H9 (cell line): Measurements from ENCODE around the gene KLRD1. TPM values are rescaled to one million over a fixed set of nuclear protein-coding genes. Genes with fewer than 3 reads are reported as not detected.

Experiments
- DNase-seq: peaks from one replicate; pipeline ENCODE4 v3.0.0-alpha.2; 2017
- H2AFZ ChIP-seq: one replicate; pipeline ENCODE4 v1.6.1; 2013; ENCODE audit warnings: mild to moderate bottlenecking, low read length, control low read depth, moderate library complexity
- H2AK5ac ChIP-seq: 2 replicates; pipeline ENCODE4 v1.6.1; 2013; ENCODE audit warnings: low read length, control low read depth, mixed read lengths; ENCODE audit not compliant: insufficient read length
- H2BK120ac ChIP-seq: one replicate; pipeline ENCODE4 v1.6.1; 2013; ENCODE audit warnings: low read depth, mild to moderate bottlenecking, low read length, control low read depth, inconsistent platforms; ENCODE audit not compliant: poor library complexity, severe bottlenecking
- H2BK12ac ChIP-seq: 2 replicates; pipeline ENCODE4 v1.6.1; 2013; ENCODE audit warnings: low read length, control low read depth, mixed read lengths, low read depth; ENCODE audit not compliant: insufficient read length
- H2BK15ac ChIP-seq: 2 replicates; pipeline ENCODE4 v1.6.1; 2013; ENCODE audit warnings: low read depth, low read length, control low read depth
- H2BK20ac ChIP-seq: one replicate; pipeline ENCODE4 v1.6.1; 2013; ENCODE audit warnings: low read depth, mild to moderate bottlenecking, low read length, control low read depth, inconsistent platforms; ENCODE audit not compliant: poor library complexity, severe bottlenecking
- H2BK5ac ChIP-seq: 2 replicates; pipeline ENCODE4 v1.6.1; 2013; ENCODE audit warnings: low read length, control low read depth, mixed read lengths; ENCODE audit not compliant: insufficient read length
- H3K14ac ChIP-seq: 2 replicates; pipeline ENCODE4 v1.6.1; 2013; ENCODE audit warnings: low read length, control low read depth; ENCODE audit not compliant: insufficient read depth
- H3K18ac ChIP-seq: 2 replicates; pipeline ENCODE4 v1.6.1; 2013; ENCODE audit warnings: low read depth, mild to moderate bottlenecking, mixed read lengths, low read length, control low read depth; ENCODE audit not compliant: insufficient read length
- H3K23ac ChIP-seq: 2 replicates; pipeline ENCODE4 v1.6.1; 2013; ENCODE audit warnings: low read length, control low read depth, mixed read lengths, low read depth; ENCODE audit not compliant: insufficient read length
- H3K23me2 ChIP-seq: 2 replicates; pipeline ENCODE4 v1.6.1; 2013; ENCODE audit warnings: low read depth, mild to moderate bottlenecking, mixed read lengths, low read length, control low read depth; ENCODE audit not compliant: insufficient read length, poor library complexity, severe bottlenecking
- H3K27ac ChIP-seq: 2 replicates; pipeline ENCODE4 v1.5.1; 2013; ENCODE audit warnings: low read length, control low read depth, mixed read lengths, low read depth; ENCODE audit not compliant: insufficient read length
- H3K27me3 ChIP-seq: 2 replicates; pipeline ENCODE4 v1.6.1; 2013; ENCODE audit warnings: low read length, control low read depth, inconsistent platforms; ENCODE audit not compliant: insufficient read depth
- H3K4ac ChIP-seq: 2 replicates; pipeline ENCODE4 v1.6.1; 2013; ENCODE audit warnings: low read depth, mild to moderate bottlenecking, control low read depth, inconsistent platforms, low read length, moderate library complexity
- H3K4me1 ChIP-seq: 2 replicates; pipeline ENCODE4 v1.6.1; 2013; ENCODE audit warnings: low read length, control low read depth, inconsistent platforms; ENCODE audit not compliant: insufficient read depth
- H3K4me2 ChIP-seq: 2 replicates; pipeline ENCODE4 v1.6.1; 2013; ENCODE audit warnings: low read length, control low read depth, mixed read lengths; ENCODE audit not compliant: insufficient read length, insufficient read depth
- H3K56ac ChIP-seq: 2 replicates; pipeline ENCODE4 v1.6.1; 2013; ENCODE audit warnings: low read depth, mild to moderate bottlenecking, mixed read lengths, low read length, control low read depth; ENCODE audit not compliant: insufficient read length
- H3K79me1 ChIP-seq: 2 replicates; pipeline ENCODE4 v1.6.1; 2013; ENCODE audit warnings: low read depth, mild to moderate bottlenecking, moderate library complexity, low read length, control low read depth, inconsistent platforms; ENCODE audit not compliant: insufficient read depth, poor library complexity, severe bottlenecking
- H3K79me2 ChIP-seq: 2 replicates; pipeline ENCODE4 v1.6.1; 2013; ENCODE audit warnings: low read length, control low read depth, inconsistent platforms; ENCODE audit not compliant: insufficient read depth
- H3K9ac ChIP-seq: 2 replicates; pipeline ENCODE4 v1.6.1; 2013; ENCODE audit warnings: low read length, control low read depth, mixed read lengths; ENCODE audit not compliant: insufficient read length; ENCODE audit errors: extremely low read depth
- H3K9me3 ChIP-seq: one replicate; pipeline ENCODE4 v1.6.1; 2013; ENCODE audit warnings: low read depth, low read length, inconsistent platforms; ENCODE audit not compliant: control insufficient read depth
- H3T11ph ChIP-seq: one replicate; pipeline ENCODE4 v1.6.1; 2013; ENCODE audit warnings: mild to moderate bottlenecking, low read length, control low read depth, inconsistent platforms
- H4K20me1 ChIP-seq: one replicate; pipeline ENCODE4 v1.6.1; 2013; ENCODE audit not compliant: control insufficient read depth, insufficient read length, insufficient read depth
- H4K5ac ChIP-seq: 2 replicates; pipeline ENCODE4 v1.6.1; 2013; ENCODE audit warnings: low read depth, mild to moderate bottlenecking, mixed read lengths, low read length, control low read depth; ENCODE audit not compliant: insufficient read length
- H4K8ac ChIP-seq: replicated peaks from 2 replicates; pipeline ENCODE4 v1.6.1; 2013; ENCODE audit warnings: low read length, control low read depth, mixed read lengths, low read depth; ENCODE audit not compliant: insufficient read length
- H4K91ac ChIP-seq: 2 replicates; pipeline ENCODE4 v1.6.1; 2013; ENCODE audit warnings: low read depth, mild to moderate bottlenecking, moderate library complexity, mixed read lengths, low read length, control low read depth; ENCODE audit not compliant: insufficient read length
- H3K27ac Mint-ChIP-seq, 3 experiments: 2 replicates in 2 of 3; 3 replicates in 1 of 3; pipeline ENCODE4 v1.8.0; 2020 to 2021; ENCODE audit warnings: mixed read lengths in 3 of 3, mild to moderate bottlenecking in 1 of 3, moderate library complexity in 1 of 3
- H3K27me3 Mint-ChIP-seq: 2 replicates; pipeline ENCODE4 v1.8.0; 2021; ENCODE audit warnings: low read depth, mild to moderate bottlenecking, moderate library complexity, mixed read lengths
- H3K36me3 Mint-ChIP-seq, 3 experiments: 2 replicates in 2 of 3; 3 replicates in 1 of 3; pipeline ENCODE4 v1.8.0; 2020 to 2021; ENCODE audit warnings: low read depth in 3 of 3, mixed read lengths in 3 of 3; ENCODE audit not compliant: insufficient read depth in 1 of 3
- H3K4me1 Mint-ChIP-seq, 2 experiments: 2 replicates each; pipeline ENCODE4 v1.8.0; 2020; ENCODE audit warnings: mixed read lengths in 2 of 2
- H3K4me3 Mint-ChIP-seq, 2 experiments: 2 replicates in 1 of 2; 3 replicates in 1 of 2; pipeline ENCODE4 v1.8.0; 2020 to 2021; ENCODE audit warnings: mild to moderate bottlenecking in 2 of 2, mixed read lengths in 2 of 2, moderate library complexity in 1 of 2
- H3K9me3 Mint-ChIP-seq, 2 experiments: 2 replicates in 1 of 2; 3 replicates in 1 of 2; pipeline ENCODE4 v1.8.0; 2020; ENCODE audit warnings: mild to moderate bottlenecking in 2 of 2, mixed read lengths in 2 of 2, moderate library complexity in 1 of 2
- CTCF ChIP-seq: fragments of 200-600 bp; sonication (generic); conservative IDR thresholded peaks from 3 replicates; pipeline ENCODE4 v1.8.0; 2021; ENCODE audit warnings: antibody characterized with exemption, mild to moderate bottlenecking
- WGBS: extraction: QIAGEN DNeasy Blood & Tissue Kit; methylation state at CpG from one replicate; pipeline ENCODE4 v1.1.7; 2013; ENCODE audit warnings: missing lambda C conversion rate, low lambda C conversion rate, mixed read lengths; ENCODE audit not compliant: insufficient read length; ENCODE audit errors: extremely low coverage; 5-methylcytosine and 5-hydroxymethylcytosine counted together
- total RNA-seq: library from RNA; stranded (reverse); gene quantifications from 2 replicates; pipeline ENCODE4 v1.2.1, GENCODE V29; 2021

KLRD1 gene
- total RNA-seq, 1 experiment from 2014 or later = not detected

GRCh38 chr12:10289005-10289754, 18.5 kb upstream of the KLRD1 start:
- no peak overlapping the region for H3K14ac ChIP-seq
- H3K27me3 ChIP-seq = no peaks in the 10 kb centered on the region
- Mint-ChIP-seq H3K4me3 (no peak overlapping the region), H3K36me3 (no peaks in the 10 kb centered on the region), H3K4me1 (no peaks in the 10 kb centered on the region), H3K27me3 (no peaks in the 10 kb centered on the region), H3K27ac (no peak overlapping the region), H3K9me3 (no peaks in the 10 kb centered on the region)
- no peak overlapping the region for H2BK12ac ChIP-seq
- no CpG with 5 or more reads among the region's 6 CpGs for WGBS
- H3K4ac ChIP-seq = no peak overlapping the region
- H3K4me1 ChIP-seq = no peaks in the 10 kb centered on the region
- H3K56ac ChIP-seq = no peak overlapping the region
- no peaks in the 10 kb centered on the region for H3K79me1 ChIP-seq
- H2BK120ac ChIP-seq = no peak overlapping the region
- H3K9me3 ChIP-seq = no peaks in the 10 kb centered on the region
- no peaks in the 10 kb centered on the region for H3K79me2 ChIP-seq
- no peak for DNase-seq
- H2BK15ac ChIP-seq = no peak overlapping the region
- H2AFZ ChIP-seq = no peak overlapping the region
- H2BK5ac ChIP-seq = no peak overlapping the region
- no peak overlapping the region for H2AK5ac ChIP-seq
- no peaks in the 10 kb centered on the region for H4K20me1 ChIP-seq
- H4K8ac ChIP-seq = no peak overlapping the region
- no peak overlapping the region for H4K91ac ChIP-seq
- H3K9ac ChIP-seq = no peak overlapping the region
- no peak overlapping the region for H2BK20ac ChIP-seq
- no peak for TF ChIP-seq CTCF
- H3K4me2 ChIP-seq = no peak overlapping the region
- H3K27ac ChIP-seq = no peak overlapping the region
- H3K23ac ChIP-seq = no peak overlapping the region
- no peaks in the 10 kb centered on the region for H3K23me2 ChIP-seq
- no peak overlapping the region for H3T11ph ChIP-seq
- H4K5ac ChIP-seq = no peak overlapping the region
- H3K18ac ChIP-seq = no peak overlapping the region
